Esophagus muscularis mucosa (tissue), 4 donors: Measurements from ENCODE around the gene MTIF3. TPM values are rescaled to one million over a fixed set of nuclear protein-coding genes. Genes with fewer than 3 reads are reported as not detected.
A peak's percentile ranks its signal among the peaks of the same experiment; 100 is the strongest.

Source experiments
- DNase-seq: peaks from one replicate; pipeline ENCODE4 v3.0.0-alpha.2; 2017; ENCODE audit errors: extremely low spot score
- H3K27ac ChIP-seq, 4 donors: fragments of 200-600 bp; sonication (generic); replicated peaks in 1 of 4; 1 replicate in 3 of 4; 2 replicates in 1 of 4; pipeline ENCODE4 v1.5.1; 2016 to 2019; ENCODE audit warnings: mild to moderate bottlenecking in 1 of 4
- H3K27me3 ChIP-seq, 4 donors: fragments of 200-600 bp; sonication (generic); one replicate each; pipeline versions ENCODE4 v1.5.1 to v1.6.0; 2016 to 2019
- H3K36me3 ChIP-seq, 4 donors: fragments of 200-600 bp; sonication (generic); one replicate each; pipeline ENCODE4 v1.5.1; 2016 to 2019
- H3K4me1 ChIP-seq, 4 donors: fragments of 200-600 bp; sonication (generic); one replicate each; pipeline ENCODE4 v1.5.1; 2016 to 2019
- H3K4me3 ChIP-seq, 4 donors: fragments of 200-600 bp; sonication (generic); 1 replicate in 2 of 4; 2 replicates in 2 of 4; pipeline ENCODE4 v1.5.1; 2016 to 2019; ENCODE audit warnings: mild to moderate bottlenecking in 4 of 4, moderate library complexity in 1 of 4
- H3K9me3 ChIP-seq, 4 donors: fragments of 200-600 bp; sonication (generic); 1 replicate in 3 of 4; 2 replicates in 1 of 4; pipeline ENCODE4 v1.5.1; 2016 to 2019
- EP300 ChIP-seq: sonication (generic); formaldehyde crosslinking; IDR thresholded peaks from one replicate; pipeline ENCODE4 v1.6.1; 2017; ENCODE audit warnings: antibody characterized with exemption
- POLR2A ChIP-seq: fragments of 450-650 bp; IDR thresholded peaks from one replicate; pipeline ENCODE4 v1.6.1; 2017; ENCODE audit warnings: antibody characterized with exemption, moderate library complexity, mild to moderate bottlenecking, low read depth
- POLR2AphosphoS5 ChIP-seq, 2 donors: sonication (generic); formaldehyde crosslinking; IDR thresholded peaks; one replicate each; pipeline ENCODE4 v1.6.1; 2017; ENCODE audit warnings: antibody characterized with exemption in 2 of 2
- WGBS: methylation state at CpG from one replicate; pipeline ENCODE4 v1.1.5; 2018; 5-methylcytosine and 5-hydroxymethylcytosine counted together
- intact Hi-C: fragments of 100-400 bp; cut with DNase I; formaldehyde crosslinking; loops from one replicate; pipeline ENCODE4 v1.15.1; 2023
- total RNA-seq, 4 donors: library from RNA; depleted of rRNA; stranded (reverse); fragments of >200 nt; gene quantifications; one replicate each; pipeline versions ENCODE4 v1.1.0 to v1.2.1, GENCODE V29; 2016
- TF ChIP-seq, protein P1 (sequence below), 3 experiments: fragments of 200-600 bp in 2 of 3; fragments of 450-650 bp in 1 of 3; sonication (generic) in 2 of 3; IDR thresholded peaks; one replicate each; pipeline ENCODE4 v1.5.1; 2017 to 2019; ENCODE audit warnings: antibody characterized with exemption in 3 of 3, mild to moderate bottlenecking in 2 of 3, moderate library complexity in 1 of 3

Gene MTIF3, protein sequence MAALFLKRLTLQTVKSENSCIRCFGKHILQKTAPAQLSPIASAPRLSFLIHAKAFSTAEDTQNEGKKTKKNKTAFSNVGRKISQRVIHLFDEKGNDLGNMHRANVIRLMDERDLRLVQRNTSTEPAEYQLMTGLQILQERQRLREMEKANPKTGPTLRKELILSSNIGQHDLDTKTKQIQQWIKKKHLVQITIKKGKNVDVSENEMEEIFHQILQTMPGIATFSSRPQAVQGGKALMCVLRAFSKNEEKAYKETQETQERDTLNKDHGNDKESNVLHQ
- 10 to 100 TPM; 45.1 to 86.6 (median 67.5) TPM for total RNA-seq

DNA sequence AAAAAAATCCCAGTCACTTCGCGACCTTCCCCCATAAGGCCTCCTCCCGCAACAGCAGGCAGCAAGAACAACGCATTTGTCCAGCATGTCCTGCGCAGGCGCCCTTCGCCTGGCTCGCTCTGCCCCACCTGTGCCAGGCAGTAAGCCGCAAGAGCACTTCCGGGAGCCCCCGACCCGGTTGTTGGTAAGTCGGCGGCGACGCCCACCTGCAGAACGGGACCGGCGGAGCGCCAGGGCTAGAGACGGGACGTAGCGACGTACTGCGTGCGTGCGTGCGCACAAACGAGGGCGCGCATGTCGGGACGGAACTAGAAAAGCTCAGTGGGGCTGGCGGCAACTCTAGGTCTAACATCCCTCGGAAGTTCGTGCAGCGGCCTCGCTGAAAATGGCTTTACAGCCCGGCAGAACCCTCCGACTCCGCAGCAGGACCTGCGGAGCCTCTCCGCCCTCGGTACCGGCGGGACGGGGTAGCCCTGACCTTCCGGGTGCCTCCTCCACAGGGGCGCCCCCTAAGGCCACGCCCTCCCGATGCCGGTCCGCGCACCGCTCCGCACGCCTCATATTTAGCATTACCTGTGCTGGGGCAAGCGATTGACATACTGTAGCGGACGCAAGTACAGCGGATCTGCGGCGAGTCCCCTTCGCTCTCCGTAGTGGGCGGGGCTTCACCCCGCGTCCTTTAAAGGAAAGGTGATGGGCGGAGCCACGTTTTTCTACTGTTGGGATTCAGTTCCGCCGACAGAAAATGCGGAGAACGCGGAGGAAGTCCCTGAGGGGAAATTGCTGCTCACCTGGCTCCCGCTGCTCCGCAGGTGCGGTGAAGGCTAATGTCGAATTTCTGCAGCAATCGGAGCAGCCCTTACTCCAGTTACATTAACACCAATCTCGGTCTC, at the start of gene MTIF3:
Gene MTIF3, minus strand, starts transcription at position 629 of the 893 bp plus-strand sequence. CDS start 10,116 bp downstream, outside the sequence.
- Histone ChIP-seq H3K9me3 (no peaks in the 10 kb centered on the region), H3K36me3 (no peaks in the 10 kb centered on the region), H3K4me1 (peaks cover 31 to 47% (median 38%) of the 10 kb centered on the region in 4 donors), H3K27ac (peak within 1 kb of the TSS; percentile 95 to 99 (median 98)), H3K4me3 (peak within 1 kb of the TSS; percentile 84 to 93 (median 92)), H3K27me3 (no peaks in the 10 kb centered on the region)
- peak; percentile 98 for DNase-seq
- TF ChIP-seq POLR2A (peak; percentile 33), EP300 (no peak), POLR2AphosphoS5 (IDR thresholded peaks at IDR 0.05) (peak; percentile 86 to 88)
- TF ChIP-seq, protein P1, sequence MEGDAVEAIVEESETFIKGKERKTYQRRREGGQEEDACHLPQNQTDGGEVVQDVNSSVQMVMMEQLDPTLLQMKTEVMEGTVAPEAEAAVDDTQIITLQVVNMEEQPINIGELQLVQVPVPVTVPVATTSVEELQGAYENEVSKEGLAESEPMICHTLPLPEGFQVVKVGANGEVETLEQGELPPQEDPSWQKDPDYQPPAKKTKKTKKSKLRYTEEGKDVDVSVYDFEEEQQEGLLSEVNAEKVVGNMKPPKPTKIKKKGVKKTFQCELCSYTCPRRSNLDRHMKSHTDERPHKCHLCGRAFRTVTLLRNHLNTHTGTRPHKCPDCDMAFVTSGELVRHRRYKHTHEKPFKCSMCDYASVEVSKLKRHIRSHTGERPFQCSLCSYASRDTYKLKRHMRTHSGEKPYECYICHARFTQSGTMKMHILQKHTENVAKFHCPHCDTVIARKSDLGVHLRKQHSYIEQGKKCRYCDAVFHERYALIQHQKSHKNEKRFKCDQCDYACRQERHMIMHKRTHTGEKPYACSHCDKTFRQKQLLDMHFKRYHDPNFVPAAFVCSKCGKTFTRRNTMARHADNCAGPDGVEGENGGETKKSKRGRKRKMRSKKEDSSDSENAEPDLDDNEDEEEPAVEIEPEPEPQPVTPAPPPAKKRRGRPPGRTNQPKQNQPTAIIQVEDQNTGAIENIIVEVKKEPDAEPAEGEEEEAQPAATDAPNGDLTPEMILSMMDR (IDR thresholded peaks at IDR 0.05) = peak in 1 of 3 experiments; percentile 23
- WGBS = 0% methylated on average over 42 of the region's 81 CpGs
- intact Hi-C loops = loop anchor here (5.0 to 10.0 kb wide), 2 partner anchors 172 to 175 kb away; partner anchors contain the start of genes LNX2, POLR1D and RASL11A

DNA sequence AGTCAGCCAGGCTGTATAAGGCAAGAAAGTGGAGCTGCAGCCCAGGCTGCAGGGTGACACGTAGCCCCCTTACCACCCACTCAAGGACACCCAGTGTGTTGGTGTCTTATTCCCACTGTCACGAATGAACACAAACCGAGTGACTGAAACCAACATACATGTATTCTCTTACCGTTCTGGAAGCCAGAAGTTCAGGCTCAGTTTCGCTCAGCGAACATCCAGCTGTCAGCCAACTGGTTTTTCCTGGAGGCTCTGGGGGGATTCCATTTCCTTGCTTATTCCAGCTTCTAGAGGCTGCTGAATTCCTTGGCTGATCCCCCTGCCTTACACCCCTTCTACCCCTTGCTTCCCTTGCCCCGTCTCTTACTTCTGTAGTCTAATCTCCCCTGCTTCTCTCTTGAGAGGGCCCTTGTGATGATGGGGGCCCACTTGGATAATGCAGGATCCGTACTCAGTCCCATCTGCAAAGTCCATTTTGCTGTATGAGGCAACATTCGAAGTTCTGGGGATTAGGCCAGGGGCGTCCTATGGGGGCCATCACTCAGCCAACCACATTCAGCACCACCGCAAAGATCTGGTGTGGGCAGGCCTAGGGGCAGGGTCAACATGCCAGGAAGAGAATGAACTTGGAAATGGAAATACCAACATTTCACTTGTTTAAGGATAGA, 47.3 kb upstream of the MTIF3 start:
- Histone ChIP-seq H3K9me3 (no peaks in the 10 kb centered on the region), H3K27ac (no peak overlapping the region), H3K36me3 (no peaks in the 10 kb centered on the region), H3K27me3 (no peaks in the 10 kb centered on the region), H3K4me1 (no peaks in the 10 kb centered on the region), H3K4me3 (no peak overlapping the region)
- WGBS = 87% methylated on average over 11 of the region's 11 CpGs
- intact Hi-C loops = no loop called here
- no peak for DNase-seq
- TF ChIP-seq POLR2AphosphoS5 (IDR thresholded peaks at IDR 0.05) = no peak
- no peak for TF ChIP-seq EP300
- TF ChIP-seq, protein P1 (IDR thresholded peaks at IDR 0.05) = no peak
- no peak for TF ChIP-seq POLR2A

DNA sequence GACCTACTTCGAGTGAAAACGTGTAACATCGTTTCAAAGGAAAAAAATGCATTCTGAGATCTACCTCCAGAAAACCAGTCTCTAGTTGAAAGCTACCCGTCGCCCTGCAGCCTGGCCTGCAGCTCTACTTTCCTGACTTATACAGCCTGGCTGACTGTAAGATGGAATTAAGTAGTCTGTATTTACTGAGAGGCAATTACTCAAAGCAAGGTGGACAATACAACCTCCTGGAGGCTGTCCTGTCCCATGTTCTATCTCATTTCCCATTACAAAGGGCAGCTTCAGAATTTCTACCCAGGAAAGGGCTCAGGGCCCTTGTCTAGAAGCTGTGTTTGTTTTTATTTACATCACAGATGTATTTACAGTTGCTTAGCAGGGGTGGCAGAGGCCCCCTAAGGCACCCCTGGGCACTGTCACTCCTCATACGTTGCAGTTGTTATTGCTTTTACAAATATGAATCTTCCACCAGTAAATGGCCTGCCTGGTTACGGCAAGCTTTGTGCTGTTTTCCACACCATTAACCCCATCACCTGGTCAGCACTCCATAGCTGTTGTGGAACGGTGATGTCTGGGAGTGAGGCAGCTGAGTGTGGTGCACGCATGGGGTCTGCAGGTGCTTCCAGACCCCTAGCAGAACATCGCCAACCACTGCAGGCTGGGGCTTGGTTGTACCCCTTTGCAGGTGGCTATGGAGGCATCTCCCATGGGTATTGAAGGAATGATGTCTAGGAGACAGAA, 46.3 kb upstream of the MTIF3 start:
- Histone ChIP-seq H3K4me1 (no peaks in the 10 kb centered on the region), H3K27me3 (no peaks in the 10 kb centered on the region), H3K9me3 (no peaks in the 10 kb centered on the region), H3K36me3 (no peaks in the 10 kb centered on the region), H3K4me3 (no peak overlapping the region), H3K27ac (no peak overlapping the region)
- 83% methylated on average over 10 of the region's 10 CpGs for WGBS
- DNase-seq = no peak
- intact Hi-C loops = no loop called here
- TF ChIP-seq EP300 (no peak), POLR2AphosphoS5 (IDR thresholded peaks at IDR 0.05) (no peak), POLR2A (no peak)
- TF ChIP-seq, protein P1 (IDR thresholded peaks at IDR 0.05) = no peak

DNA sequence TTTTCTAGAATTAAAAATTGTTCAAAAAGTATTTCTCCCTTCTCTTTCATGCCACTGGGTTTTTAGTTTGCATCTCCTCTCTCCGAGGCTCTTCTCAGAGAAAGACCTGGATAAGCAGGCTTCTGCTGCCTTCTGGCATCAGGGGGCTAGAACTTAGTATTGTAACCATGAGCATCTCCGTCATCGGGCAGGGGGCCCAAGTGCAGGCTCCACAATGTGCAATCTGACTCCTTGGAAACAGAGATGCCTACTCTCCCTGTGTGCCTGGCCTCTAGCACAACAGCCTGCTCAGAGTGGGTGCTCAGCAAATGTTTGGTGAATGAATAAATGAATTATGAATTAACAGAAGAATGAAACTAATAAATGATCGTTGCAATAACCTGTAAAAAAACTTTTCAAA, 45.6 kb upstream of the MTIF3 start:
- no peaks in the 10 kb centered on the region for H3K4me1 ChIP-seq
- no peak overlapping the region for H3K27ac ChIP-seq
- 60% methylated on average over 4 of the region's 4 CpGs for WGBS
- intact Hi-C loops = no loop called here
- no peaks in the 10 kb centered on the region for H3K36me3 ChIP-seq
- H3K9me3 ChIP-seq = no peaks in the 10 kb centered on the region
- TF ChIP-seq, protein P1 (IDR thresholded peaks at IDR 0.05) = no peak
- TF ChIP-seq EP300 (no peak), POLR2A (no peak), POLR2AphosphoS5 (IDR thresholded peaks at IDR 0.05) (no peak)
- no peak overlapping the region for H3K4me3 ChIP-seq
- DNase-seq = no peak
- H3K27me3 ChIP-seq = no peaks in the 10 kb centered on the region
